ENCODE results near the gene SLC25A41. TPM values are rescaled to one million over a fixed set of nuclear protein-coding genes. Genes with fewer than 3 reads are reported as not detected.

The SLC25A41 gene
- total RNA-seq, 1 donor from 2014 or later, result 0.44 TPM

GRCh38 chr19:6460099-6460884 is 26.7 kb upstream of the SLC25A41 start:
- intact Hi-C loops (cut with micrococcal nuclease), result loop anchor here (1.0 kb wide), 13 partner anchors 16 to 403 kb away; partner anchors contain the start of genes ALKBH7, CLPP, DENND1C and GPR108

- intact Hi-C loops (cut with micrococcal nuclease), result loop anchor here (1.0 kb wide), 13 partner anchors 17 to 404 kb away; partner anchors contain the start of genes ALKBH7, CLPP, DENND1C and GPR108
Observed at GRCh38 chr19:6459262-6460098, 25.9 kb upstream of the SLC25A41 start, which contains the start of gene SLC25A23. Gene SLC25A23, minus strand, starts transcription at chr19:6459792. Its CDS starts 164 bp downstream, at chr19:6459628.

GRCh38 chr19:6458695-6459261 is 25.2 kb upstream of the SLC25A41 start:
- intact Hi-C loops (cut with micrococcal nuclease), result no loop called here

GRCh38 chr19:6457958-6458694 is 24.6 kb upstream of the SLC25A41 start:
- intact Hi-C loops (cut with micrococcal nuclease), result no loop called here

DNA sequence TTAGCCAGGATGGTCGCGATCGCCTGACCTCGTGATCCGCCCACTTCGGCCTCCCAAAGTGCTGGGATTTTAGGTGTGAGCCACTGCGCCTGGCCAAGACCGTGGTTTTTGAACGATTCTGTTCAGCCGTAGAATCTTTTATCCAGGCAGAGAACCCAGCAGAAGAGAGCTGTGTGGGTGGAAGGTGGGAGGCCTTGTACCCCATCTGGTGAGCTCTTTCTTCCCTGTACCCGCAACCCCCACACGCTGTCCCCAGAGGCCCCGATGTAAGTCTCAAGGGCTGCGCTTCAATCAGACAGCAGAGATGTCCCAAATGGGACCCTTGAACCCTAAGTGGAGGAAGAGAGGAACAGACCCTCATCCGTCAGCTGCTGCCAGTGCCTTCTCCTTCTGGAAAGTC is 22.4 kb upstream of the SLC25A41 start:
- intact Hi-C loops (cut with micrococcal nuclease), result no loop called here

DNA sequence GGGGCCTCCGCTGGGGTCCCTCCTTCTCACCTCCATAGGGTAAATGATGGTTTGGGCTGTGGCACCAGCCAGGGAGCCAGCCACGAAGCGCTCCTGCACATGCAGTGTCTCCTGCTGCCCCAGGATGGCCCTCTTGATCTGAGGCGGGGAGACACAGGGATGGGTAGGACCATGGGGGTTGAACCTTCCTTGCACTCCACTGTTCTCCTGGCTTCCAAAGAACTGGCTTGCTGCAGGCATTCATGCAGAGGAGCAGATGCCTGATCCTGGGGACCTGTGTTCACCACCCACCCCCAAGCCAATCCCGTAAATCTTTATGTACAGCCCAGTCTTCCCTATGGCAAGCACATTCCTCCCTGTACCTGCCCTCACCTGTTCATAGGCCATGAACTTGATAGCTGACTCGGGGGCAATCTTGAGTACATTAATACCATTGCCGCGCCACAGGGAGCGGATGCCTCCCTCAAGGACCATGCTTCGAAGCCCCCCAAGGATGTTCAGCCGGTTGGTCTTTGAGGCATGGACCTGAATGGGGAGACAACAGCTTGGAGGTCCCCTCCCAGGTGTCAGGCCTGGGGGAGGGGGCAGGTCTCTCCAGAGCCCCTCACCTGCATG is 20.5 kb upstream of the SLC25A41 start:
- intact Hi-C loops (cut with micrococcal nuclease), result no loop called here

DNA sequence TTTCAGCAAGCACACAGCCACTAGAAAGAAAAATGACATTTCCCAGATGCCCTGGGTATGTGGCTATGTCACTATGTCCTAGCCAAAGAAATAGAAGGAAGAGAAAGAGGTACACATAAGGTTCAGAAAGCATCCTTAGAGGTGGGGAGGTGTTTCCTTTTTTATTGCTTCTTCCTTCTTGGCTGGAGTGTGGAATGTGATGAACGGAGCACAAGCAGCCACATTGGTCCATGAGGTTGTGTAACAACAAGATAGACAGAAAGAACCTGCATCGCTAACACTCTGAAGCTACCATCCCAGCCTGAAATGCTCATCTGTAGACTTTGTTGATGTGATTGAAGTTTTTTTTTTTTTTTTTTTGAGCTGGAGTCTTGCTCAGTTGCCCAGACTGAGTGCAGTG is 19.3 kb upstream of the SLC25A41 start:
- intact Hi-C loops (cut with micrococcal nuclease), result no loop called here

- intact Hi-C loops (cut with micrococcal nuclease), result no loop called here
Observed at GRCh38 chr19:6452223-6452614, 18.7 kb upstream of the SLC25A41 start.

- intact Hi-C loops (cut with micrococcal nuclease), result no loop called here
Observed at GRCh38 chr19:6451583-6452222, 18.1 kb upstream of the SLC25A41 start.

DNA sequence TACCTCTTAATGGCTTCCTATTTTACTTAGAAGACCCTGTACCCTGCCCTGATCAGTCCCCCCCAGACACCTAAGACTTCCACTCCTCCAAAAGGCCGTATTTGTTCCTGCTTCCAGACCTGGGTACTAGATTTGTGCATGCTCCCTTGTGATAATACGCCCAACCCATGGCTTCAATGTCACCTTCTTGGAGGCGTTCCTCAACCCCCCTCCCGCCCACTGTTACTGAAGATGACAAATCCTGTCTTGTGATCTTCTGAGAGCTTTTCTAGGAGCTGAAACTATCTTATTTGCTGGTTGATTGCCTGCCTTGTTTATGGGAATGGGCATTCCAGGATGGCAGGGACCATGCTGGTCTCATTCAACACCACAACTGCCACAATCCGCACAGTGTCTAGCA is 16.6 kb upstream of the SLC25A41 start:
- intact Hi-C loops (cut with micrococcal nuclease), result no loop called here

- intact Hi-C loops (cut with micrococcal nuclease), result no loop called here
Observed at GRCh38 chr19:6448045-6448444, 14.5 kb upstream of the SLC25A41 start.

DNA sequence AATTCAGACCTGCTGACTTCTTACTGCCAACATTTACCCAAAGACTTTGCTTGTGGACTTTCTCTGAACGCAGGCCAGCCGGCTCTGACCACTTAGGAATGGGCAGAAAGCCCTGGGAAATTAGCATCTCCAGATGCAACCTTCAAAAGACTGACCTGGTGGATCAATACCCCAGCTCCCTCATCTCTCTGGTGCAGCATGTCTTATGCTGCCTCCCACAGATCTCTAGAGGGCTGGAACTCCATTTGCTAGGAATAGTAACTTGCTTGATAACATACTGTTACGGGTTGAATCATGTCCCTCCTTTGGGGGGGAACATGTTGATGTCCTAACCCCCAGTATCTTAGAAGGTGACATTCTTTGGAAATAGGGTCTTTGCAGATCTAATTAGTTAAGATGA is 12.9 kb upstream of the SLC25A41 start:
- intact Hi-C loops (cut with micrococcal nuclease), result no loop called here

DNA sequence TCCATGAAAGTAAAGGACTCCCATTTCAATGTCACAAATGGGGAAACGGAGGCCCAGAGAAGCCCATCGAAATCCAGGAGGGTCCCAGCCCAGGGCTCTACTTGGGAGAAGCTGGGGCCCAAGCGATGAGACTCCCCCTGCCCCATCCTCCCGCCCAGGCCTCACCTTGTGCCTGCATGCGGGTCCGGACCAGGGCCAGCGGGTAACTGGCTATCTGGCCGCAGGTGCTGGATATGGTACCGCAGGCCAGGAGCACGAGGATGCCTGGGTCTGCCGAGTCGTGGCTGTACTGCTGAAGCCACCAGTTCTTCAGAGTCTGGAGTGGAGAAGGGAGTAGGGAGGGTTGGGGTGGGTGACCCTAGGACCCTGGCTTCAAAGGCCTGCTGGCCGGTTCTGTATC is 10.4 kb upstream of the SLC25A41 start:
- intact Hi-C loops (cut with micrococcal nuclease), result no loop called here

- intact Hi-C loops (cut with micrococcal nuclease), result no loop called here
Observed at GRCh38 chr19:6442087-6442688, 8.6 kb upstream of the SLC25A41 start.

DNA sequence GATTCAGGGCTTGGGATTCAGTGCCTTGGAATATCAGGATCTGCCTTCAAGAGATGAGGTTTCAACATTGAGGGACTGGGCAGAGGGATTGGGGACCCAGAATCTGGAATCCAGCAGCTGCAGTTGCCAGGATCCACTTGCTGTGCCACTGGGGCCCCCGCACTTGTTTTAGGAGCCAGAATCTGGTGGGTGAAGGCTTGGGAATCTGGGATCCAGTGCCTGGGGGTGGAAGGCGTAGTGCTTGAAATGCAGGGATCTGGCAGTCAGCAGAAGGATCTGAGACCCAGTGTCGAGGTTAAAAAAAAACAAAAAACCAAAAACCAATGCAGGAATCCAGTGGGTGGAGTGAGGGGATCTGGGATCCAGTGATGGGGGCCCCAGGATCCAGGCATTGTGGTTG is 7.3 kb upstream of the SLC25A41 start:
- intact Hi-C loops (cut with micrococcal nuclease), result no loop called here

GRCh38 chr19:6439743-6440142 is 6.2 kb upstream of the SLC25A41 start:
- intact Hi-C loops (cut with micrococcal nuclease), result no loop called here

DNA sequence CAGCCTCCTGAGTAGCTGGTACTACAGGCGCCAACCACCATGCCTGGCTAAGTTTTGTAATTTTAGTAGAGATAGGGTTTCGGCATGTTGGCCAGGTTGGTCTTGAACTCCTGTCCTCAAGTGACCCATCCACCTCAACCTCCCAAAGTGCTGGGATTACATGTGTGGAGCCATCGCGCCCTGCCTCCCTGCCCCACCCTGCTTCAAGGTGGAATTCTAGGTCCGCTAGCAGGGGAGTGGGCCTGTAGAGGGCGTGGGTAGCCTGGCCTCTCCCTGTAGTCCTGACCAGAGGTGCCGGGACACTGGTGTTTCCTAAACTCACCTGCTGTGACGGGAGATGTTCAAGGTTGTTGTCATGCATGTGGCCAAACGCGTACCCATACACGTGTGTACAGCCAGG is 398 bp downstream of the SLC25A41 start:
- intact Hi-C loops (cut with micrococcal nuclease), result no loop called here

GRCh38 chr19:6431891-6432290 is 1.7 kb downstream of the SLC25A41 start:
- intact Hi-C loops (cut with micrococcal nuclease), result no loop called here

DNA sequence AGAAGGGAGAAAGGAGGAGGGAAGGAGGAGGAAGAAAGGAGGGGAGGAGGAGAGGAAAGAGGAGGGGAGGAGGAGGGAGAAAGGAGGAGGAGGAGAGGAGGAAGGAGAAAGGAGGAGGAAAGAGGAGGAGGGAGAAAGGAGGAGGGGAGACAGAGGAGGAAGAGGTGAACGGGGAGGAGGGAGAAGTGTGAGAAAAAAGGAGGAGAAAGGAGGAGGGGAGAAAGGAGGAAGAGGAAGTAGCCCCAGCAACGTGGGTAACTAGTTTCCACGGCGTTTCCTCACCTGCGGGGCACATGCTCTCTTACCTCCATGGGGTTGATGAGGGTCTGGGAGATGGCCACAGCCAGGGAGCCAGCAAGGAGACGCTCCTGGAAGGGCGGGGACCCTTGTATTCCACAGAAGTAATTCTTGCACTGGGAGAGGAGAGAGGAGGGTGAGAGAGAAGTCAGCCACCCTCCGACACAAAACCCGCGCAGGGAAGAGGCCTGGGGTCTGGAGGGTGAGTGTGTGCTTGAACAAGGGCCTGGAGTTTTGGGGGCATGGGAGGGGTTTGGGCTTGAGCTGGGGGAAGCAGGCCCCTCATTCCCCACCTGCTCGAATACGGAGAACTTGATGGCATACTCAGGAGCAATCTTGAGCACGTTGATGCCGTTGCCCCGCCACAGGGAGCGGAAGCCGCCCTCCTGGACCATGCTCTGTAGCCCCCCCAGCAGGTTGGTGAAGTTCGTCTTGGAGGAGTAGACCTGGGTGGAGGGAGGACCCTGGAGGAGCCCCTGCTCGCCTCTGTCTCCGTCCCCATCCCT is 3.9 kb downstream of the SLC25A41 start:
- intact Hi-C loops (cut with micrococcal nuclease), result loop anchor here (5.0 kb wide), 1 partner anchor 1957 kb away; the partner anchor contains the start of gene HDGFL2
